HG02973 (cell line): ENCODE data around the gene MPZ.
"Not testable (repeated sequence)": the region's sequence is repeated elsewhere in the genome, so short reads cannot be mapped to it uniquely, and the experiment has no call there.

Experiments
- ATAC-seq: cut with Tn5 transposase; IDR thresholded peaks from one replicate; pipeline ENCODE4 v1.9.1; 2021; ENCODE audit warnings: moderate library complexity; ENCODE audit not compliant: unreplicated experiment

MPZ gene

DNA sequence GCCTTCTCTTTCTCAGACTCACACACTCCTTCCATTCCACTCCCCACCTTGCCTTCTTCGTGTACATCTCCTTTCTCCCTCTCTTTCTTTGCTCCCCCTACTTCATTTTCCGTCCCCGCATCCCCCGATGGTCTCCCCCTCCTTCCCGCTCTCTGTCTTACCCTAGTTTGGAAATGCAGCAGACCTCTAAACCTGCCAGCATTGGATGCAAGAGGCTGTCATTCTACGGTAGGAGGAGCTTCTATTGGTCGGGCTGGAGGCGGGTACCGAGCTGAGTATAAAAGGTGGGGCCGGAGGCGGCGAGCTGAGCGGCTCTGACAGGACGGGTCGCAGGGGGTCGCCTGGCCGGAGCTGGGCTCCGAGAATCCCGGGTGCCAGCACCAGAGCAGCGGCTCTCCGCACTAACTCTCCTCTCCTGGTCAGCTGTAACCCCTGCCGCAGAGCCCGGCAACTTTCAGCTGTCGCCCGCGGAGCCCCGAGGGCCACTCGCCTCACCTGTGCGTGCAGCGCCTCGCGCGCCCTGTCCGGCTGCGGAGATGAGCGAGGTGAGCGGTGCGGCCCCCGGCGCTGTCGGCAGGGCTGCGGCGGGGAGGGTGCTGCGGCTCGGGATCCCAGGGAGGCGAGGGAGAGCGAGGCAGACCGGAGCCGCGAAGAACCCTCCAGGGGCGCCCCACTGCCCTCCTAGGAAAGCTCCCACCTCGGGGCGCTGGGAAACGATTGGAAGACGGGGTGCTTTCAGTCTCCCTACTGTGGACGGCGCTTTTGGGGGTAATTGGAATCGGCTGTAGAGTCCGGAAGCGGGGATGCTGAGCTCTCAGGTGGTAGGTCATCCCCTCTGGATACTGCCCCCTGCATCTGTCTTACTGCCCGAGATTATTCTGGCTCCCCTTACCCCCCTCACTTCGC is 51.1 kb downstream of the MPZ start, which contains the start of gene PCP4L1:
TSS of gene PCP4L1 (plus strand) at position 307 of the 906 bp plus-strand sequence. CDS start at position 537, 230 bp downstream.
- no peak for ATAC-seq

DNA sequence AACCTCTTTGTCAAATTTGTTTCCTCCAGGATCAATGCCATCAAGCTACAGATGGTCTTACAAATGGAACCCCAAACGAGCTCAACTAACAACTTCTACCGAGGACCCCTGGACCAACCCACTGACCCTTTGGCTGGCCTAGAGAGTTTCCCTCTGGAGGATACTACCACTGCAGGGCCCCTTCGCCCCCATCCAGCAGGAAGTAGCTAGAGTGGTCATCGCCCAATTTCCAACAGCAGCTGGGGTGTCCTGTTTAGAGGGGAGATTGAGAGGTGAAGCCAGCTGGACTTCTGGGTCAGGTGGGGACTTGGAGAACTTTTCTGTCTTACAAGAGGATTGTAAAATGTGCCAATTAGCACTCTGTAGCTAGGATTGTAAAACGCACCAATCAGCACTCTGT is 52.7 kb downstream of the MPZ start:
- not testable (repeated sequence) for ATAC-seq

DNA sequence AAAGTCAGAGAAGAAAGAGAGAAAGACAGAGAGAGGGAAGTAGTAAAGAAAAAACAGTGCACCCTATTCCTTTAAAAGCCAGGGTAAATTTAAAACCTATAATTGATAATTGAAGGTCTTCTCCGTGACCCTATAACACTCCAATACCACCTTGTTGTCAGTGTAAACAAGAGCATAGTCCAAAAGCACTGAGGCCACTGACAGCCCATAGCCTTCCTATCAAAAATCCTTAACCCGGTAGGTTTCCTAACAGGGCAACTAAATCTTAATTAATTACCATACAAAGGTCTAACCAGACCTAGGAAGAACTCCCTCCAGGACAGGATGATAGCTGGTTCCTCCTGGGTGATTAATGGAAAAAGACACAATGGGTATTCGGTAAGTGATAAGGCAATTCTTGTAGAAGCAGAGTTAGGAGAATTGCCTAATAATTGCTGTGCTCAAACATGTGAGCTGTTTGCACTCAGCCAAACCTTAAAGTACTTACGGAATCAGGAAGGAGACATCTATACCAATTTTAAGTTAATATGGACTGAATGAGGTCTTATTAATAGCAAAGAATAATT is 53.7 kb downstream of the MPZ start:
- not testable (repeated sequence) for ATAC-seq

DNA sequence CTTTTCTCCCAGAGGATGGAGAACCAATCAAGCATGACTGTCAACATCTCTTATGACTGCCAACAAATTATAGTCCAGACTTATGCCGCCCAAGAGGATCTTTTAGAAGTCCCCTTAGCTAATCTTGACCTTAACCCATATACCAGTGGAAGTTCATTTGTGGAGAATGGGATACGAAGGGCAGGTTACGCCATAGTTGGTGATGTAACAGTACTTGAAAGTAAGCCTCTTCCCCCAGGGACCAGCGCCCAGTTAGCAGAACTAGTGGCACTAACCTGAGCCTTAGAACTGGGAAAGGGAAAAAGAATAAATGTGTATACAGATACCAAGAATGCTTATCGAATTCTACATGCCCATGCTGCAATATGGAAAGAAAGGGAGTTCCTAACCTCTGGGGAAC is 54.5 kb downstream of the MPZ start:
- ATAC-seq: not testable (repeated sequence)
